Left ventricle myocardium inferior (tissue), 1 donor: Measurements from ENCODE around the gene ZNF443. TPM values are rescaled to one million over a fixed set of nuclear protein-coding genes. Genes with fewer than 3 reads are reported as not detected.
"Not testable (repeated sequence)": the region's sequence is repeated elsewhere in the genome, so short reads cannot be mapped to it uniquely, and the experiment has no call there.

Experiments used
- DNase-seq: peaks from one replicate; pipeline ENCODE4 v3.0.0-alpha.2; 2020
- H3K27ac ChIP-seq: fragments of 200-600 bp; replicated peaks from 2 replicates; pipeline ENCODE4 v1.8.0; 2021
- H3K27me3 ChIP-seq: fragments of 200-600 bp; 2 replicates; pipeline ENCODE4 v1.8.0; 2021; ENCODE audit warnings: low read depth
- H3K36me3 ChIP-seq: fragments of 200-600 bp; 2 replicates; pipeline ENCODE4 v1.8.0; 2021
- H3K4me1 ChIP-seq: fragments of 200-600 bp; 2 replicates; pipeline ENCODE4 v1.8.0; 2021
- H3K4me3 ChIP-seq: fragments of 200-600 bp; 2 replicates; pipeline ENCODE4 v1.8.0; 2021; ENCODE audit warnings: mild to moderate bottlenecking, moderate library complexity
- H3K9me3 ChIP-seq: fragments of 200-600 bp; replicated peaks from 2 replicates; pipeline ENCODE4 v1.8.0; 2021
- CTCF ChIP-seq: fragments of 200-600 bp; IDR thresholded peaks from 2 replicates; pipeline ENCODE4 v1.8.0; 2021; ENCODE audit warnings: antibody characterized with exemption, mild to moderate bottlenecking, borderline replicate concordance
- intact Hi-C: fragments of 100-400 bp; cut with micrococcal nuclease; formaldehyde crosslinking; loops from one replicate; pipeline ENCODE4 v1.11.0; 2022
- long read RNA-seq: library from polyadenylated mRNA; unstranded; transcript quantifications from one replicate; pipeline ENCODE4 v2.0.0, GENCODE V29; 2021
- total RNA-seq: library from RNA; stranded (reverse); fragmentation: NEBNext Ultra II Directional; extraction: Animal tissue kit (Norgen Biotek cat#: 25700); gene quantifications from one replicate; pipeline ENCODE4 v1.2.1, GENCODE V29; 2021
- donor health status: DM: no; HTN: yes; CAD: no; lungs with severe emphysema.

Gene ZNF443
- 2.3 TPM for total RNA-seq
- long read RNA-seq, partial matches to known transcripts = 0 of 1 reads
- long read RNA-seq, other reads (novel, unspliced or antisense) = 1 of 1 reads

- Histone ChIP-seq H3K4me1 (peaks cover 3% of the 10 kb centered on the region), H3K36me3 (no peaks in the 10 kb centered on the region)
- intact Hi-C loops = no loop called here
Observed at GRCh38 chr19:12440541-12441316, at the start of gene ZNF443. Gene ZNF443, minus strand, starts transcription at chr19:12441021. Its CDS starts 107 bp downstream, at chr19:12440914.

DNA sequence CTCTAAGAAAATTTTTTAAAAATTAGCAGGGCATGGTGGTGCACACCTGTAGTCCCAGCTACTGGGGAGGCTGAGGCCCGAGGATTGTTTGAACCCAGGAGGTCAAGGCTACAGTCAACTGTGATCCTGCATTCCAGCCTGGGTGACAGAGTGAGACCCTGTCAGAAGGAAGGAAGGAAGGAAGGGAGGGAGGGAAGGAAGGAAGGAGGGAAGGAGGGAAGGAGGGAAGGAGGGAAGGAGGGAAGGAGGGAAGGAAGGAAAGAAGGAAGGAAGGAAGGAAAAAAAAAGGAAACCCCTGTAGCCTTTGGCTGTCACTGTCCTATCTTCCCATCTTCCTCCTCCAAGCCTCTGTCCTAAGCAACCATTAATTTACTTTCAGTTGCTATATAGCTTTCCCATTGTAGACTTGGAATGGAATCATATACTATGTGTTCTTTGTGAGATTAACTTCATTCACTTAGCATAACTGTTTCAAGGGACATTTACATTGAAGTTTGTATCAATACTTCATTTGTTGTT, 45.5 kb upstream of the ZNF443 start:
- H3K36me3 ChIP-seq, H3K4me3 ChIP-seq, H3K27ac ChIP-seq, intact Hi-C loops, H3K27me3 ChIP-seq, DNase-seq, H3K9me3 ChIP-seq: not testable (repeated sequence)
- peaks cover 26% of the 10 kb centered on the region for H3K4me1 ChIP-seq

More at GRCh38 chr19:12440541-12441316, at the start of gene ZNF443:
- Histone ChIP-seq H3K27me3 (no peaks in the 10 kb centered on the region), H3K9me3 (peaks cover 19% of the 10 kb centered on the region), H3K27ac (peak within 1 kb of the TSS; percentile 85), H3K4me3 (peak within 1 kb of the TSS; percentile 78)
- no peak for TF ChIP-seq CTCF
- DNase-seq = peak; percentile 99

- no peaks in the 10 kb centered on the region for H3K27me3 ChIP-seq
- no peaks in the 10 kb centered on the region for H3K9me3 ChIP-seq
- intact Hi-C loops = no loop called here
- no peak overlapping the region for H3K27ac ChIP-seq
- H3K4me3 ChIP-seq = peak overlapping the region; percentile 84
- no peak for DNase-seq
- no peaks in the 10 kb centered on the region for H3K36me3 ChIP-seq
- no peak for TF ChIP-seq CTCF
- H3K4me1 ChIP-seq = peaks cover 26% of the 10 kb centered on the region
Observed at GRCh38 chr19:12485571-12485970, 44.8 kb upstream of the ZNF443 start.

DNA sequence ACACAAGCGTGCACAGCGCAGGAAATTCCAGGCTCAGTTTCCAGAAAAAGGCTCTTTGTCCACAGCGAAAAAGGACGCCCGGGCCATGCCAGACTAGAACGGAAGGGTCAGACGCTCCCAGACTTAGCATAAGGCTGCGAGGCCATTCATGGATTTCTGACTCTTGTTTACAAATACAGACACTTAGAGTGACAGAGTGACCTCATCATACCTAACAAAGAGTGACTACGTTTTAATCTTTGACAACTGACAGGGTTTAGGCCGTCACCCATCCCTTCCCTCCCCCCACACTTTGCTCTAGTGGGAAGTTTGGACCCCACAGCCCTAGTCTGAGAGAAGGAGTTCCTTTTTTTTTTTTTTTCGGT, 44.2 kb upstream of the ZNF443 start:
- TF ChIP-seq CTCF = no peak
- H3K4me3 ChIP-seq = peak overlapping the region; percentile 84
- H3K9me3 ChIP-seq = no peaks in the 10 kb centered on the region
- no peaks in the 10 kb centered on the region for H3K27me3 ChIP-seq
- H3K27ac ChIP-seq = peak overlapping the region; percentile 78
- peaks cover 26% of the 10 kb centered on the region for H3K4me1 ChIP-seq
- no peak for DNase-seq
- intact Hi-C loops = no loop called here
- H3K36me3 ChIP-seq = no peaks in the 10 kb centered on the region

- peak; percentile 91 for DNase-seq
- Histone ChIP-seq H3K9me3 (no peaks in the 10 kb centered on the region), H3K27me3 (no peaks in the 10 kb centered on the region), H3K4me1 (peaks cover 26% of the 10 kb centered on the region), H3K27ac (peak within 1 kb of the TSS; percentile 78), H3K36me3 (no peaks in the 10 kb centered on the region), H3K4me3 (peak within 1 kb of the TSS; percentile 84)
- intact Hi-C loops = no loop called here
- no peak for TF ChIP-seq CTCF
Observed at GRCh38 chr19:12484371-12485051, 43.7 kb upstream of the ZNF443 start, which contains the start of gene ZNF709. Gene ZNF709, minus strand, starts transcription at chr19:12484816. Its CDS starts 159 bp downstream, at chr19:12484657.
